NB4 (cell line): ENCODE measurements around the gene NRXN3.
A peak's percentile ranks its signal among the peaks of the same experiment; 100 is the strongest.

Experiments
- DNase-seq: peaks from one replicate; pipeline ENCODE4 v3.0.0; 2010; ENCODE audit warnings: low read depth
- H3K4me3 ChIP-seq: one replicate; pipeline ENCODE4 v1.5.1; 2011; ENCODE audit warnings: mild to moderate bottlenecking, low read depth, low read length, moderate library complexity
- CTCF ChIP-seq: IDR thresholded peaks from one replicate; pipeline ENCODE4 v1.5.1; 2012; ENCODE audit warnings: low read depth, low read length
- MAX ChIP-seq: IDR thresholded peaks from 2 replicates; pipeline ENCODE4 v1.6.1; 2011; ENCODE audit warnings: low read depth, low read length
- MYC ChIP-seq: IDR thresholded peaks from 2 replicates; pipeline ENCODE4 v1.6.1; 2011; ENCODE audit warnings: low read depth, low read length
- POLR2A ChIP-seq: IDR thresholded peaks from 2 replicates; pipeline ENCODE4 v1.6.1; 2011; ENCODE audit warnings: mild to moderate bottlenecking; ENCODE audit not compliant: insufficient read length; ENCODE audit errors: extremely low read depth

The NRXN3 gene

GRCh38 chr14:78752518-78753188, 582.5 kb downstream of the NRXN3 start:
- TF ChIP-seq MAX (no peak), MYC (no peak), CTCF (no peak), POLR2A (no peak)
- no peak overlapping the region for H3K4me3 ChIP-seq
- DNase-seq = no peak

- TF ChIP-seq MYC = no peak
- no peak for TF ChIP-seq MAX
- no peak for DNase-seq
- no peak overlapping the region for H3K4me3 ChIP-seq
Observed at GRCh38 chr14:78754059-78754458, 583.9 kb downstream of the NRXN3 start.

GRCh38 chr14:78758333-78758732, 588.2 kb downstream of the NRXN3 start:
- DNase-seq = peak; percentile 42
- H3K4me3 ChIP-seq = no peak overlapping the region
- TF ChIP-seq MYC (no peak), CTCF (peak; percentile 49)

GRCh38 chr14:78762331-78762730, 592.2 kb downstream of the NRXN3 start:
- TF ChIP-seq MYC = no peak
- no peak for TF ChIP-seq CTCF
- no peak for TF ChIP-seq MAX
- no peak for TF ChIP-seq POLR2A

GRCh38 chr14:78763746-78764145, 593.6 kb downstream of the NRXN3 start:
- DNase-seq = no peak
- no peak for TF ChIP-seq MYC
- no peak for TF ChIP-seq CTCF
- no peak for TF ChIP-seq POLR2A
- no peak for TF ChIP-seq MAX
- H3K4me3 ChIP-seq = no peak overlapping the region

More at GRCh38 chr14:78762331-78762730, 592.2 kb downstream of the NRXN3 start:
- H3K4me3 ChIP-seq = no peak overlapping the region
- no peak for DNase-seq

- no peak for TF ChIP-seq MAX
- TF ChIP-seq MYC = no peak
- no peak for TF ChIP-seq CTCF
- no peak for TF ChIP-seq POLR2A
- DNase-seq = no peak
- no peak overlapping the region for H3K4me3 ChIP-seq
Observed at GRCh38 chr14:78764240-78764639, 594.1 kb downstream of the NRXN3 start.
